Stimulated activated CD8-positive, alpha-beta memory T cell treated with anti-CD3 and anti-CD28 coated beads, Interleukin-2, amount 100 ng/mL, for 48 hours (primary cell): Measurements from ENCODE around the gene CD274.
A peak's percentile ranks its signal among the peaks of the same experiment; 100 is the strongest.
"Not testable (repeated sequence)": the region's sequence is repeated elsewhere in the genome, so short reads cannot be mapped to it uniquely, and the experiment has no call there.

Experiments used
- DNase-seq, 2 donors: peaks; one replicate each; pipeline ENCODE4 v3.0.0-alpha.2; 2020; ENCODE audit warnings: low read depth in 2 of 2

CD274 gene

DNA sequence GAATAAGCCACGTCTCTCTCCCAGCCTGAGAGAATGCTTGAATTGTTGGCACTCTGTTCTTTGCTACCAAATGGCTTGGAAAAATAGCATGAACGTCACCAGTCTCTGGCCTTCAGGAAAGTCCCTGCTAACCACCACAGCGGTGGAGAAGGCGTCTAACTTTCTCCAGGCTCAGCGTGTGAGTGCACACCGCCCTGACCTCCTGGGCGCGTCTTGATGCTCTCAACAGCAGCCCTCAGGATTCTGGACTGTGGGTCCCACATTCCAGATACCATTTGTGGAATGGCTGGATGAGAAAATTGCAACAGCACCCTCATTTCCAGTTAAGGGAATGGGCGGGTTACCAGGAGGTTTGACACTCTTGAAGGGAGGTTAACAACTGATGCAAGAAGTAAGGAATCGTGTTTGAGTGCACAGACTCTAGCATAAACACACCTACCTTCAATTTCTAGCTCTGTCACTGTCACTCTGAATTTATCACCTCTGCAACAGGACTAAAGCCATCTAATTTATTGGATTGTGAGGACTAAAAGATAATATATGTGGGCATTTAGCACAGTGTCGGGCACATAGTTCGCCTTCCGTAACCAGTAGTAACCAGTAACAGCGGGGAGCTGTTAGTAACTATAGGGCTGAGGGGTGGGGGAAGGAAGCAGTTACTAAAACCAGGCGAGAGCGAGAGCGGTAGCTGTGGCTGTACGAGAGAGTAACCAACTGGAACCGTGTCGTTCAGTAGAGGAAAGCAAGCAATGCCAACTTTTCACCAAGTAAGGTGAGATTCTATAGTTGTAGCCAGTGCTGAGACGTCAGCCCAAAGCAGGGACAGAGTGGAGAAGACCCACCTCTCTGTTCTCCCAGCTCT lies 11.8 kb upstream of the CD274 start:
- DNase-seq: peak in 1 of 2 donors; percentile 49

- no peak for DNase-seq
These were observed 9.9 kb upstream of the CD274 start for GRCh38 chr9:5440426-5440825.

DNA sequence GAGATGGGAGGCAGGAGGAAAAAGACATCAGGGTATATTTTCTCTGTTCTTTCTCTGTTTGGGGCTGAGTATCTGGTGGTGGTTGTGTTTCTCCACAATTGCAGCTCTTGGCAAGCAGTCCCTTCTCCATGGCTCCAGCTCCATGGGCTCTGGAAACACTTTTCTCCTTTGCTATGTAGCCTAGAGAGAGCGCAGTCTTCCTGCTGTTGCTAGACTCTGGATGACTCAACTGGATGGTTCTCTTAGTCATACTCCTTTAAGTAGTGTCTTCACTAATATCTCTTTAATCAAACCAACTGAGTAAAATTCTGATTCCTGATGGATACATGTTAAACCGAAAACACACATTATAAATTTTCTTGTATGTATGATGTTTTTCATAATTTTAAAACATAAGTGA lies 9.3 kb upstream of the CD274 start:
- DNase-seq: no peak

- no peak for DNase-seq
These were observed 7.8 kb upstream of the CD274 start for GRCh38 chr9:5442400-5443011.

DNA sequence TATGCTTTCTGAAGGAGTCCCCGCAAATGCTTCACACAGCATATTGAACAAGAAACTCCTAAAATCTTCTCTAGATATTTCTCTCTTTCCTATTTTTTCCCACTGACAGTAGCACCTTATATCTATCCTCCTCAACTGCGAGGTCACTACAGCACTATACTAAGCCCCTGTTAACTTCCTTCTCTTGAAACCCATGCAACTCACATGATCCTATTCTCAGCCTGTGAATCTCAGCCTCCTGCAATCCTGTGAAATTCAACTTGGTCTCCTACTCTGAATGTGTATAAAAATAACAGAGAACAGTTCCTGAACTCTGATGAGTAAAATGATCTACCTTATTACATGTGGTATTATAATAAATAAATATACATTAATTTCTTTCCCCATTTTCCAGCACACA lies 6.5 kb upstream of the CD274 start:
- DNase-seq: no peak

GRCh38 chr9:5445096-5445495 lies 5.2 kb upstream of the CD274 start:
- not testable (repeated sequence) for DNase-seq

DNA sequence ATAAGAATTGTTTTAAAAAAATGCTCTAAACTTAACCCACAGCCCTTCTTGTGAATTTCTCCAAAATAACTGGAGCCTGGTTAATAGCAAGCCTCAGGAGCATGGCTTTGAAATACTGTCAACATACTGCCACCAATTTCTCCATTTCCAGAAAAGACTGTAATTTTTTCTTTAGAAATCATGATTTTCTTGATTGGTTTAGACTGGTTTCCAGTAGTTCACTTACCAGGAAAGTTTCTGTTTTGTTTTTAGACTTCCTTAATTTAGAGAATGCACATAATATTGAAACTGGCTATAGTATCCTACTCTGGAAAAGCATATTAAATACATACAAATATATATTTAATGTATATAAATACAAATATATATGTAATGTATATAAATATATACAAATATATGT lies 4.5 kb upstream of the CD274 start:
- no peak for DNase-seq

- no peak for DNase-seq
These were observed 3.7 kb upstream of the CD274 start for GRCh38 chr9:5446451-5447236.

DNA sequence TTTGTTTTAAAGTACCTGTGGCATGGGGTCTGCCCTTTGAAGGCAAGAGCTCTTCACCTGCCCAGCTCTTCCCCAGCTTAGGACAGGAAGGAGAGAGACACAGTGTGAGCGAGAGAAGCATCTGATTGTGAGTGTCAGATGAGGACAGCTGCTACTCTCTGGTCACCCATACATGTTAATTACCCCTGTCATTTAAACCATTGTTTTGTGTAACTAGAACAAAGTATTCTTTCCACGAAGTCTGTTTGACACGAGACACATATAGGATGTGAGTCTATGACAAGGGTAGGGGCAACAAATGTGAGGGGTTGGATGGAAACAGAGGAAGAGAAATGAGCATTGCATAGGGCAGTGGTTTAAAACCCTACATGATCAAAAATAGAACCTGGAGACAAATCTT lies 3.0 kb upstream of the CD274 start:
- DNase-seq: no peak

DNA sequence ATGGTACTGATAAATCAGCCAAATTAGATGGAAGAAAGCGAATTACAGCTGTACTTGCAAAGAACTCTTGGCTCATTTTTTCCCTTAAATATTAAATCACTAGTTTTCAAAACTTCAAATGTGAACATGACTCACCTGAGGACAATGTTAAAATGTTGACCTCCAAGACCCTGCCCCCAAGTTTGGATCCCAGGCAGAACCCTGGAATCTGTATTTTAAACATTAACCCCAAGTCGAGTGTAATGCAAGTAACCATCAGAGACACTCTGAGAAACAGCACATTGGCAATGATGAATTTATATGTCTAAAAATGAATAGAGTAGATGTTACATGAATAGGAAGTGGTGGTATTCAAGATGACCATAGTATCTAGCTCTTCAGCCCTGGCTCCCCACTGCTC lies 2.3 kb upstream of the CD274 start:
- DNase-seq: no peak

DNA sequence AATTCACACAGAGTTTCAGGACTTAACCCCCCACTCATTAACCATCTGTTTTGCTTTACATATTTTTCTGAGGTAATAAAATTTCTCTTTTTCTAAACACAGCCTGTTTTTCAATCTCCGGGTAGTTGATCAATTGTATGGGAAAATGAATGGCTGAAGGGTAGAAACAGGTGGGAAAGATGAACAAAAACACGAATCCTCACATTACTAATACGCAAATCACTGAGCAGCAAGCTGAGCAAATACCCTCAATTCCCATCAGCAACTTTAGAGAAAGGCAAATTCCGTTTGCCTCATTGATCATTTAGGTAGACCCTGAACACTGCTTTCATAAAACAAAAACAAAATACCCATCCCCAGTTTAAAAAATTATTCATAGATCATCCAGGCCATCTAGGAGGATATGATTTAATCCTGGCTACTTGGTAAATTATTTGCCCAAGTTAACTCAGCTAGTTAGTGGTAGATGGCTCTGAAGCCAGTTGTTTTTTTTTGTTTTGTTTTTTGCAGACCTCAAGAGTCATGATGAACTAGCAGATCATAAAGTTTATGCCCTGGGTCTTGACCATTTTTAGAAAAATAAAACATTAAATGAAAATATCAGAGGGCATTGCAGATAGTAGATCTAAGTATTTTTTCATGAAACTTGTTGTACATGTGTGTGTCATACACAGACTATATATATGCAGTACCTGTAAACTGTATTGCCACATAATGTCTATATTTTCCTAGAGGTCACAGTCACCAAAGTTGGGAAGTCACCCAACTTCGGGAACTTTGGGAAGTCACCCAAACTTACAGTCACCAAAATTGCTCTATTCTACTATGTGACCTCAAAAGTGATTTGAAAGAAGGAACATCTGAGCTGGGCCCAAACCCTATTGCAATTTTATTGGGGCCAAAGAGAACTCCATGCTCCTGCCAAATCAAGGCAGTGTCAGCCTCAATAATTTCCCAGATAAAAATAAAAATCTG lies 1.6 kb upstream of the CD274 start:
- DNase-seq: no peak

DNA sequence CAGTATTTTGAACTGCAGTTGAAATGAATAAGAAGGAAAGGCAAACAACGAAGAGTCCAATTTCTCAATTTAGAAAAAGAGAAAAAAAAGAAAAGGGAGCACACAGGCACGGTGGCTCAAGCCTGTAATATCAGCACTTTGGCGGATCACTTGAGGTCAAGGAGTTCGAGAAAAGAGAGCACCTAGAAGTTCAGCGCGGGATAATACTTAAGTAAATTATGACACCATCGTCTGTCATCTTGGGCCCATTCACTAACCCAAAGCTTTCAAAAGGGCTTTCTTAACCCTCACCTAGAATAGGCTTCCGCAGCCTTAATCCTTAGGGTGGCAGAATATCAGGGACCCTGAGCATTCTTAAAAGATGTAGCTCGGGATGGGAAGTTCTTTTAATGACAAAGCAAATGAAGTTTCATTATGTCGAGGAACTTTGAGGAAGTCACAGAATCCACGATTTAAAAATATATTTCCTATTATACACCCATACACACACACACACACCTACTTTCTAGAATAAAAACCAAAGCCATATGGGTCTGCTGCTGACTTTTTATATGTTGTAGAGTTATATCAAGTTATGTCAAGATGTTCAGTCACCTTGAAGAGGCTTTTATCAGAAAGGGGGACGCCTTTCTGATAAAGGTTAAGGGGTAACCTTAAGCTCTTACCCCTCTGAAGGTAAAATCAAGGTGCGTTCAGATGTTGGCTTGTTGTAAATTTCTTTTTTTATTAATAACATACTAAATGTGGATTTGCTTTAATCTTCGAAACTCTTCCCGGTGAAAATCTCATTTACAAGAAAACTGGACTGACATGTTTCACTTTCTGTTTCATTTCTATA lies 602 bp upstream of the CD274 start:
- no peak for DNase-seq

GRCh38 chr9:5452286-5452609 lies 1.9 kb downstream of the CD274 start:
- no peak for DNase-seq

DNA sequence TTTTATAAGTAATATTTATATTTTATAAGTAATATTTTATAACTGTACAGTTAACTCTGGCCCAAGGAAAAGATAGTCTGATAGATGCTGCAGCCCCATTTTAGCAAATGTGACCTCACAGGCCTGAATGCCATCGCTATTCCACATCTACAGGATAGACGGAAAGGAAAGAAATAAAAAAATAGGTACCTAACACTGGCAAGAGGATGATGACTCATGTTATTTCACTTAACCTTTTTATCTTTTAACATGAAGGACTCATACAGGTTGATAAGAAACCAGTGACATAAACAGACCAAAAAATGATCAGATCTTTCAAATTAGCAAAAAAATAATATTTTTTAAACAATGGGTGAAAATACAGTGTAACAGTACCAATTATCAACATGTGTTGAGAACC lies 2.7 kb downstream of the CD274 start:
- DNase-seq: no peak

- DNase-seq: no peak
These were observed 3.3 kb downstream of the CD274 start for GRCh38 chr9:5453673-5454072.

DNA sequence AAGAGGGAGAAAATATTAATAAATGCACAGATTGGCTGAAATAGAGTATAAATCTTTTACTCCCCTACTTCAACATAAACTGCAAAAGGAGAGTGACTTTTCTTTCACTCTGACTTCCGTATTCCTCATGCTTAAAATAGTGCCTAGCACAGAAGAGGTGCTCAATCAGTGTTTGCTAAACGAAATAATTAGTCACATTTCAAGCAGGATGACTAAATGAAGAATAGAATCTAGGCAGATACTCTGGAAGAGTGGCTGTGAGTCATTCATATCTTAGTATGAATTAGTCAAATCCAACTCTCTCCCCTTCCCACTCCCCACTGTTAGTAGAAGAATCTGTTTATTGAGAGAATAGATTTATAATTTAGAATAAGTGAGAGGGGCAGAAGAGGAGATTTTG lies 4.8 kb downstream of the CD274 start:
- DNase-seq: no peak

- DNase-seq: no peak
These were observed 9.0 kb downstream of the CD274 start for GRCh38 chr9:5459289-5459829.

DNA sequence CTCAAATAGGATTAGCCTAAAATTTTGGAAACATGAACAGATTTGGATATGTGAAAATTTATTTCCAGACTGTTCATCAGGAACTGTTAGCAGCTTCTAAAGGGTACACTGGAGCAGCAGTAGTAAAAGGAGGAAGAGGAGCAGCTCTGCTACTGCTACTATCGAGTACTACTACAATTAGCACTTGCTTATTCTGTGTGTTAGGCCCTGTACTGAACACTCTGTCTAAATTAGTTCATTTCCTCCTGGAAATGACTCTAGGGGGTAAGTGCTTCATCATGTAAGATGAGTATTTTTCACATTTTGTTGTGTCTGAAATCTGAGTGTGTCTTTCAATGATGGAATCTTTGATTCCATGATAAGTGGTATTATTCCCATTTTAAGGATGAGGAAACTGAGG lies 9.8 kb downstream of the CD274 start:
- no peak for DNase-seq

GRCh38 chr9:5464831-5465330 lies 14.5 kb downstream of the CD274 start:
- not testable (repeated sequence) for DNase-seq

GRCh38 chr9:5466005-5466404 lies 15.7 kb downstream of the CD274 start:
- no peak for DNase-seq
